Caco-2 (cell line): ENCODE results near the gene METTL25. TPM values are rescaled to one million over a fixed set of nuclear protein-coding genes. Genes with fewer than 3 reads are reported as not detected.

Experiments used
- BruUV-seq: library from RNA; stranded (reverse); fragments of 400-500 nt; replicated peaks from 2 replicates; lab custom pipeline; 2021; lab: Mats Ljungman, UMichigan
- CTCF ChIA-PET: fragments of 300-600 bp; sonication (Branson Sonifier 250); formaldehyde crosslinking; loops from one replicate; lab custom pipeline; 2022; ENCODE audit warnings: antibody characterized with exemption; lab: Charles Lee
- POLR2A ChIA-PET: fragments of 300-600 bp; sonication (Branson Sonifier 250); formaldehyde crosslinking; loops from one replicate; lab custom pipeline; 2022; ENCODE audit warnings: antibody characterized with exemption; lab: Charles Lee
- DNase-seq, 2 experiments: peaks; one replicate each; pipeline versions ENCODE4 v3.0.0 to v3.0.0-alpha.2; 2020 to 2022
- H3K27me3 ChIP-seq: replicated peaks from 2 replicates; pipeline ENCODE4 v1.6.0; 2011; ENCODE audit warnings: low read length; ENCODE audit not compliant: control insufficient read depth, insufficient read depth
- H3K36me3 ChIP-seq: 2 replicates; pipeline ENCODE4 v1.5.1; 2011; ENCODE audit warnings: low read length; ENCODE audit not compliant: control insufficient read depth, insufficient read depth
- H3K4me1 ChIP-seq: fragments of 250-450 bp; sonication (Bioruptor Pico); 2 replicates; pipeline ENCODE4 v1.5.1; 2020; ENCODE audit warnings: mild to moderate bottlenecking
- H3K4me3 ChIP-seq: 2 replicates; pipeline ENCODE4 v1.5.1; 2011; ENCODE audit warnings: low read depth, mild to moderate bottlenecking, control low read depth, low read length
- H3K9me3 ChIP-seq: fragments of 250-450 bp; sonication (Bioruptor Pico); 2 replicates; pipeline ENCODE4 v1.5.1; 2020; ENCODE audit warnings: mild to moderate bottlenecking, moderate library complexity
- H3K27ac Mint-ChIP-seq: one replicate; pipeline ENCODE4 v1.8.0; 2022; ENCODE audit warnings: mixed read lengths; ENCODE audit not compliant: unreplicated experiment
- H3K27me3 Mint-ChIP-seq: one replicate; pipeline ENCODE4 v1.8.0; 2022; ENCODE audit warnings: mixed read lengths; ENCODE audit not compliant: insufficient read depth, unreplicated experiment
- H3K36me3 Mint-ChIP-seq: one replicate; pipeline ENCODE4 v1.8.0; 2022; ENCODE audit warnings: mild to moderate bottlenecking, mixed read lengths; ENCODE audit not compliant: insufficient read depth, unreplicated experiment
- H3K4me1 Mint-ChIP-seq: one replicate; pipeline ENCODE4 v1.8.0; 2022; ENCODE audit warnings: low read depth, mixed read lengths; ENCODE audit not compliant: unreplicated experiment
- H3K4me3 Mint-ChIP-seq: one replicate; pipeline ENCODE4 v1.8.0; 2022; ENCODE audit warnings: mild to moderate bottlenecking, moderate library complexity, mixed read lengths; ENCODE audit not compliant: unreplicated experiment
- H3K9me3 Mint-ChIP-seq: one replicate; pipeline ENCODE4 v1.8.0; 2022; ENCODE audit warnings: mixed read lengths; ENCODE audit not compliant: unreplicated experiment
- CTCF ChIP-seq, 2 experiments: fragments of 200-600 bp in 1 of 2; IDR thresholded peaks; 1 replicate in 1 of 2; 2 replicates in 1 of 2; pipeline versions ENCODE4 v1.5.1 to v1.8.0; 2011 to 2022; ENCODE audit warnings: antibody characterized with exemption in 1 of 2, control low read depth in 1 of 2, inconsistent platforms in 1 of 2, low read depth in 1 of 2, low read length in 1 of 2, mild to moderate bottlenecking in 1 of 2, moderate library complexity in 1 of 2; ENCODE audit not compliant: insufficient read depth in 1 of 2, severe bottlenecking in 1 of 2, unreplicated experiment in 1 of 2
- intact Hi-C: fragments of 100-400 bp; cut with micrococcal nuclease; formaldehyde crosslinking; loops from one replicate; pipeline ENCODE4 v1.10.0; 2022; ENCODE audit not compliant: unreplicated experiment
- total RNA-seq: library from RNA; stranded (reverse); gene quantifications from 2 replicates; pipeline ENCODE4 v1.2.3, GENCODE V29; 2022

Gene METTL25
- total RNA-seq, 1 experiment from 2014 or later: 8.4 TPM

GRCh38 chr12:82406651-82407050 lies 48.3 kb downstream of the METTL25 start:
- H3K27ac Mint-ChIP-seq: no peak overlapping the region
- no peak overlapping the region for H3K4me3 ChIP-seq
- ChIA-PET CTCF (no interaction called here), POLR2A (no interaction called here)
- no peaks in the 10 kb centered on the region for H3K9me3 Mint-ChIP-seq
- peaks cover 6% of the 10 kb centered on the region for H3K36me3 Mint-ChIP-seq
- H3K36me3 ChIP-seq: no peaks in the 10 kb centered on the region
- no peak for DNase-seq
- H3K9me3 ChIP-seq: no peaks in the 10 kb centered on the region
- H3K27me3 Mint-ChIP-seq: no peaks in the 10 kb centered on the region
- no TSS peak for BruUV-seq
- peaks cover 17% of the 10 kb centered on the region for H3K4me1 Mint-ChIP-seq
- peaks cover 15% of the 10 kb centered on the region for H3K4me1 ChIP-seq
- no peaks in the 10 kb centered on the region for H3K27me3 ChIP-seq
- H3K4me3 Mint-ChIP-seq: no peak overlapping the region
- TF ChIP-seq CTCF (IDR thresholded peaks at IDR 0.05; ENCODE audit: insufficient read depth in 1 of 2, low read depth in 1 of 2, low read length in 1 of 2, severe bottlenecking in 1 of 2, unreplicated experiment in 1 of 2): no peak
- intact Hi-C loops: no loop called here

- peaks cover 15% of the 10 kb centered on the region for H3K4me1 ChIP-seq
- no peak for DNase-seq
- intact Hi-C loops: no loop called here
- no peaks in the 10 kb centered on the region for H3K9me3 ChIP-seq
- peaks cover 17% of the 10 kb centered on the region for H3K4me1 Mint-ChIP-seq
- no peaks in the 10 kb centered on the region for H3K36me3 ChIP-seq
- TF ChIP-seq CTCF (IDR thresholded peaks at IDR 0.05; ENCODE audit: insufficient read depth in 1 of 2, low read depth in 1 of 2, low read length in 1 of 2, severe bottlenecking in 1 of 2, unreplicated experiment in 1 of 2): no peak
- CTCF ChIA-PET: no interaction called here
- no peaks in the 10 kb centered on the region for H3K27me3 ChIP-seq
- BruUV-seq: no TSS peak
- no peak overlapping the region for H3K4me3 Mint-ChIP-seq
- H3K27ac Mint-ChIP-seq: no peak overlapping the region
- POLR2A ChIA-PET: no interaction called here
- H3K27me3 Mint-ChIP-seq: no peaks in the 10 kb centered on the region
- no peaks in the 10 kb centered on the region for H3K9me3 Mint-ChIP-seq
- peaks cover 6% of the 10 kb centered on the region for H3K36me3 Mint-ChIP-seq
- no peak overlapping the region for H3K4me3 ChIP-seq
Measured at GRCh38 chr12:82407481-82407880, 49.2 kb downstream of the METTL25 start.

GRCh38 chr12:82408844-82409243 lies 50.5 kb downstream of the METTL25 start:
- Mint-ChIP-seq H3K4me1 (peaks cover 17% of the 10 kb centered on the region), H3K9me3 (no peaks in the 10 kb centered on the region), H3K4me3 (no peak overlapping the region), H3K27me3 (no peaks in the 10 kb centered on the region), H3K27ac (no peak overlapping the region), H3K36me3 (peaks cover 6% of the 10 kb centered on the region)
- Histone ChIP-seq H3K4me3 (no peak overlapping the region), H3K9me3 (no peaks in the 10 kb centered on the region), H3K4me1 (peaks cover 15% of the 10 kb centered on the region), H3K27me3 (no peaks in the 10 kb centered on the region), H3K36me3 (no peaks in the 10 kb centered on the region)
- CTCF ChIA-PET: no interaction called here
- intact Hi-C loops: no loop called here
- POLR2A ChIA-PET: no interaction called here
- TF ChIP-seq CTCF (IDR thresholded peaks at IDR 0.05; ENCODE audit: insufficient read depth in 1 of 2, low read depth in 1 of 2, low read length in 1 of 2, severe bottlenecking in 1 of 2, unreplicated experiment in 1 of 2): no peak
- no TSS peak for BruUV-seq
- no peak for DNase-seq
